MCF 10A (cell line): ENCODE results near the gene ARHGAP33. TPM values are rescaled to one million over a fixed set of nuclear protein-coding genes. Genes with fewer than 3 reads are reported as not detected.
"Not testable (repeated sequence)": the region's sequence is repeated elsewhere in the genome, so short reads cannot be mapped to it uniquely, and the experiment has no call there.

ENCODE experiments used
- BruUV-seq: library from RNA; stranded (reverse); fragments of 400-500 nt; replicated peaks from 2 replicates; lab custom pipeline; 2021; lab: Mats Ljungman, UMichigan
- CTCF ChIA-PET: fragments of 300-600 bp; sonication (Branson Sonifier 250); formaldehyde crosslinking; extraction: SDS; loops from one replicate; lab custom pipeline; 2021; ENCODE audit warnings: antibody characterized with exemption, inconsistent platforms; lab: Yijun Ruan, JAX
- POLR2A ChIA-PET: fragments of 300-600, 350-650 bp; sonication (Branson Sonifier 250); formaldehyde crosslinking; extraction: SDS; loops from one replicate; lab custom pipeline; 2020; ENCODE audit warnings: antibody characterized with exemption, inconsistent platforms; lab: Yijun Ruan, JAX
- DNase-seq: peaks from one replicate; pipeline ENCODE4 v3.0.0-alpha.2; 2018; ENCODE audit not compliant: unreplicated experiment
- H3K27ac Mint-ChIP-seq: one replicate; pipeline ENCODE4 v1.8.0; 2022; ENCODE audit warnings: mild to moderate bottlenecking, low read depth, mixed read lengths; ENCODE audit not compliant: unreplicated experiment
- H3K27me3 Mint-ChIP-seq: one replicate; pipeline ENCODE4 v1.8.0; 2022; ENCODE audit warnings: mixed read lengths; ENCODE audit not compliant: insufficient read depth, unreplicated experiment
- H3K36me3 Mint-ChIP-seq: one replicate; pipeline ENCODE4 v1.8.0; 2022; ENCODE audit warnings: mild to moderate bottlenecking, moderate library complexity, mixed read lengths; ENCODE audit not compliant: insufficient read depth, unreplicated experiment
- H3K4me1 Mint-ChIP-seq: one replicate; pipeline ENCODE4 v1.8.0; 2022; ENCODE audit warnings: mixed read lengths; ENCODE audit not compliant: insufficient read depth, unreplicated experiment
- H3K4me3 Mint-ChIP-seq: one replicate; pipeline ENCODE4 v1.8.0; 2022; ENCODE audit warnings: mild to moderate bottlenecking, moderate library complexity, mixed read lengths; ENCODE audit not compliant: unreplicated experiment
- H3K9me3 Mint-ChIP-seq: one replicate; pipeline ENCODE4 v1.8.0; 2022; ENCODE audit warnings: mixed read lengths; ENCODE audit not compliant: unreplicated experiment
- CTCF ChIP-seq: fragments of 200-600 bp; IDR thresholded peaks from one replicate; pipeline ENCODE4 v1.8.0; 2022; ENCODE audit warnings: antibody characterized with exemption, mild to moderate bottlenecking; ENCODE audit not compliant: unreplicated experiment
- intact Hi-C: fragments of 100-400 bp; cut with micrococcal nuclease; formaldehyde crosslinking; loops from 2 replicates; pipeline ENCODE4 v1.14.1; 2022
- total RNA-seq: library from RNA; stranded (reverse); gene quantifications from 2 replicates; pipeline ENCODE4 v1.2.3, GENCODE V29; 2022

ARHGAP33 gene
- total RNA-seq, 1 experiment from 2014 or later = 5.4 TPM

GRCh38 chr19:35767288-35768081 lies 7.9 kb upstream of the ARHGAP33 start:
- H3K4me3 Mint-ChIP-seq = no peak overlapping the region
- H3K27ac Mint-ChIP-seq = no peak overlapping the region
- H3K27me3 Mint-ChIP-seq = no peaks in the 10 kb centered on the region
- no peaks in the 10 kb centered on the region for H3K9me3 Mint-ChIP-seq
- POLR2A ChIA-PET = interaction anchor here (1.2 kb wide), 1 partner anchor 19 kb away, joined by 4 read pairs; the partner anchor contains the start of gene LIN37
- TF ChIP-seq CTCF = no peak
- DNase-seq = no peak
- no peaks in the 10 kb centered on the region for H3K4me1 Mint-ChIP-seq
- H3K36me3 Mint-ChIP-seq = peaks cover 27% of the 10 kb centered on the region
- intact Hi-C loops = no loop called here
- CTCF ChIA-PET = interaction anchor here (0.8 kb wide), 1 partner anchor 119 kb away, joined by 3 read pairs; the partner anchor contains the start of gene COX6B1
- no TSS peak for BruUV-seq

- POLR2A ChIA-PET = no interaction called here
Measured at GRCh38 chr19:35768082-35768421, 7.3 kb upstream of the ARHGAP33 start.

GRCh38 chr19:35772362-35772761 lies 3.0 kb upstream of the ARHGAP33 start:
- DNase-seq, H3K27ac Mint-ChIP-seq, H3K27me3 Mint-ChIP-seq, BruUV-seq, CTCF ChIA-PET, H3K9me3 Mint-ChIP-seq, H3K4me3 Mint-ChIP-seq: not testable (repeated sequence)
- H3K4me1 Mint-ChIP-seq = peaks cover 17% of the 10 kb centered on the region
- POLR2A ChIA-PET = interaction anchor here (0.8 kb wide), 1 partner anchor 24 kb away, joined by 3 read pairs; the partner anchor contains the start of gene LIN37
- peaks cover 13% of the 10 kb centered on the region for H3K36me3 Mint-ChIP-seq
- intact Hi-C loops = loop anchor here (10.0 kb wide), 1 partner anchor 162 kb away; the partner anchor contains the start of gene LRFN3

More at GRCh38 chr19:35768082-35768421, 7.3 kb upstream of the ARHGAP33 start:
- H3K4me3 Mint-ChIP-seq = no peak overlapping the region
- H3K27me3 Mint-ChIP-seq = no peaks in the 10 kb centered on the region
- no peaks in the 10 kb centered on the region for H3K4me1 Mint-ChIP-seq
- no peak for TF ChIP-seq CTCF
- no TSS peak for BruUV-seq
- H3K9me3 Mint-ChIP-seq = no peaks in the 10 kb centered on the region
- CTCF ChIA-PET = interaction anchor here (0.8 kb wide), 1 partner anchor 120 kb away, joined by 3 read pairs; the partner anchor contains the start of gene COX6B1
- peaks cover 24% of the 10 kb centered on the region for H3K36me3 Mint-ChIP-seq
- no peak for DNase-seq
- no peak overlapping the region for H3K27ac Mint-ChIP-seq
- intact Hi-C loops = no loop called here

- peak; percentile 45 for DNase-seq
- H3K36me3 Mint-ChIP-seq = peaks cover 6% of the 10 kb centered on the region
- H3K4me1 Mint-ChIP-seq = peaks cover 17% of the 10 kb centered on the region
- ChIA-PET CTCF (interaction anchor here (0.6 kb wide), 1 partner anchor 107 kb away, joined by 3 read pairs; no protein-coding TSS in a partner anchor), POLR2A (interaction anchor here (0.8 kb wide), 1 partner anchor 25 kb away, joined by 3 read pairs; the partner anchor contains the start of gene LIN37)
- no peak overlapping the region for H3K27ac Mint-ChIP-seq
- H3K9me3 Mint-ChIP-seq = no peaks in the 10 kb centered on the region
- no peak overlapping the region for H3K4me3 Mint-ChIP-seq
- no peaks in the 10 kb centered on the region for H3K27me3 Mint-ChIP-seq
- no TSS peak for BruUV-seq
- TF ChIP-seq CTCF = no peak
- intact Hi-C loops = loop anchor here (10.0 kb wide), 1 partner anchor 162 kb away; the partner anchor contains the start of gene LRFN3
Measured at GRCh38 chr19:35773020-35773806, 2.2 kb upstream of the ARHGAP33 start.
